ENCODE results near the gene KRT5. TPM values are rescaled to one million over a fixed set of nuclear protein-coding genes. Genes with fewer than 3 reads are reported as not detected.

Gene KRT5
- total RNA-seq, 1 donor: not detected

DNA sequence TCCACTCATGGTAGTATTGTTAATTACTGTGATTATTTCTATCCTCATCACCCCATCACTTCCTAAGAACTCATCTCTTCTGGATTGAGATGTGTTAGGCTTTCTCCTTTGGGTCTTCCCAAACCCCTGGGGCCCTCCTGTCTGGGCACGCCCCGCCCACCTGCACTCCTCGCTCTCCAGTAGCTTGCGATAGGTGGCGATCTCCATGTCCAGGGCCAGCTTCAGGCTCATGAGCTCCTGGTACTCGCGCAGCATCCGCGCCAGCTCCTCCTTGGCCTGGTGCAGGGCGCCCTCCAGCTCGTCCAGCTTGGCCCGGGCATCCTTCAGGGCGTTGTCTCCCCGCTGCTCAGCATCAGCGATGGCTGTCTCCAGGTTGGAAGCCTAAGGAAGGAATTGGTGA lies 25.9 kb upstream of the KRT5 start:
- H3K4me3 ChIP-seq (ENCODE audit: low read depth, low read length): no peak overlapping the region
- TF ChIP-seq, protein P1, sequence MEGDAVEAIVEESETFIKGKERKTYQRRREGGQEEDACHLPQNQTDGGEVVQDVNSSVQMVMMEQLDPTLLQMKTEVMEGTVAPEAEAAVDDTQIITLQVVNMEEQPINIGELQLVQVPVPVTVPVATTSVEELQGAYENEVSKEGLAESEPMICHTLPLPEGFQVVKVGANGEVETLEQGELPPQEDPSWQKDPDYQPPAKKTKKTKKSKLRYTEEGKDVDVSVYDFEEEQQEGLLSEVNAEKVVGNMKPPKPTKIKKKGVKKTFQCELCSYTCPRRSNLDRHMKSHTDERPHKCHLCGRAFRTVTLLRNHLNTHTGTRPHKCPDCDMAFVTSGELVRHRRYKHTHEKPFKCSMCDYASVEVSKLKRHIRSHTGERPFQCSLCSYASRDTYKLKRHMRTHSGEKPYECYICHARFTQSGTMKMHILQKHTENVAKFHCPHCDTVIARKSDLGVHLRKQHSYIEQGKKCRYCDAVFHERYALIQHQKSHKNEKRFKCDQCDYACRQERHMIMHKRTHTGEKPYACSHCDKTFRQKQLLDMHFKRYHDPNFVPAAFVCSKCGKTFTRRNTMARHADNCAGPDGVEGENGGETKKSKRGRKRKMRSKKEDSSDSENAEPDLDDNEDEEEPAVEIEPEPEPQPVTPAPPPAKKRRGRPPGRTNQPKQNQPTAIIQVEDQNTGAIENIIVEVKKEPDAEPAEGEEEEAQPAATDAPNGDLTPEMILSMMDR (IDR thresholded peaks at IDR 0.05; ENCODE audit: insufficient read depth, low read length): no peak
- no peak for DNase-seq (ENCODE audit: low read depth)

- no peak for DNase-seq (ENCODE audit: low read depth)
These were observed 24.0 kb upstream of the KRT5 start for GRCh38 chr12:52543985-52544883.

DNA sequence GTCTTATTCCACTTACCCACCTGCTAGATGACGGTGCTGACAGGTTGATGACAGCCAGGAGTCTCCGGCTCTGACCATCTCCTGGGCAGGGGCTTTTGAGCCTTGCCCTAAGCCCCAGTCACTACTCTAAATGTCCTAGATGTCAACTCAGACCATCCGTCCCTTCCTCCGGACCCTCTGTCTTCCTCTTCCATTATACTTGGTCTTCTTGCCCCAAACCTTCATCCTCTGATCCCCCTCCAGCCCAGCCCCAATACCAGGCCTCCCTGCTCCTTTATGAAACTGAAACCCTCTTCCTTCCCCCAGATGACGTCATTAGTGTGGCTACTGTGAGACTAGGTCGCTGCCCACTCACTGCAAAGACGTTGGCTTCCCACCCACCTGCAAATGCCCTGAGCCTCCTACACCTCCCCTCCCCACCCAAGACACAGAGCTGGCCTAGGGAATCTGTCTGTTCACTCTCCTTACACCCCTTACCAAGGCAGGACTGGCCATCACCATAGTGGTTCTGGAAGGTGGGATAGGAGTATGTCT lies 22.7 kb upstream of the KRT5 start:
- TF ChIP-seq, protein P1 (IDR thresholded peaks at IDR 0.05; ENCODE audit: insufficient read depth, low read length): no peak
- H3K4me3 ChIP-seq (ENCODE audit: low read depth, low read length): no peak overlapping the region
- no peak for DNase-seq (ENCODE audit: low read depth)

More at GRCh38 chr12:52543985-52544883, 24.0 kb upstream of the KRT5 start:
- H3K4me3 ChIP-seq (ENCODE audit: low read depth, low read length): no peak overlapping the region
- TF ChIP-seq, protein P1 (IDR thresholded peaks at IDR 0.05; ENCODE audit: insufficient read depth, low read length): no peak

GRCh38 chr12:52542157-52542556 lies 22.0 kb upstream of the KRT5 start:
- TF ChIP-seq, protein P1 (IDR thresholded peaks at IDR 0.05; ENCODE audit: insufficient read depth, low read length): no peak
- no peak overlapping the region for H3K4me3 ChIP-seq (ENCODE audit: low read depth, low read length)
- no peak for DNase-seq (ENCODE audit: low read depth)

- no peak overlapping the region for H3K4me3 ChIP-seq (ENCODE audit: low read depth, low read length)
- no peak for DNase-seq (ENCODE audit: low read depth)
- TF ChIP-seq, protein P1 (IDR thresholded peaks at IDR 0.05; ENCODE audit: insufficient read depth, low read length): no peak
These were observed 21.5 kb upstream of the KRT5 start for GRCh38 chr12:52541709-52542108.

DNA sequence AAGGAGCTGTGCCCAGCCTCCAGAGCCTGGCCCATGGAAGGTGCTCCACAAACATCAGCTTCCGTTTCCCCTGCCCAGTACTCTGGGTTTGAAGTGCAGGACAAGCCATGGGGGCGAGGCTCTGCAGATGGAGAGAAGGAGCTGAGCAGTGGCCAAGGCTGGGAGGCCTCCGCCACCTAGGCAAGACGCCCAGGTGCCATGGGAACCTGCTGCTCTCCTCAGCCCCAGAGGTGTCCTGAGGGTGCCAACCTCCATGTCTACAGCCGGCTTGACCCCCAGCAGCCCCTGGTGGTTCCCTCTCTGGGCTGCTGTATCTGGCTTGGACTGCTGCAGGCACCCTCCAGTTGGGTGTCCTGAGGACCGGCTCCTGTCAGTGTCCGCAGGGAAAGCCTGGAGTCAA lies 20.3 kb upstream of the KRT5 start:
- H3K4me3 ChIP-seq (ENCODE audit: low read depth, low read length): no peak overlapping the region
- DNase-seq (ENCODE audit: low read depth): no peak
- TF ChIP-seq, protein P1 (IDR thresholded peaks at IDR 0.05; ENCODE audit: insufficient read depth, low read length): no peak

Data from fibroblast of the aortic adventitia (primary cell).